Activated CD4-positive, alpha-beta T cell treated with anti-CD3 and anti-CD28 coated beads, Interleukin-2, amount 10 ng/mL, durations not matched to agents 7 days and 5 days (primary cell): ENCODE measurements around the gene HAT1. TPM values are rescaled to one million over a fixed set of nuclear protein-coding genes. Genes with fewer than 3 reads are reported as not detected.
"Not testable (repeated sequence)": the region's sequence is repeated elsewhere in the genome, so short reads cannot be mapped to it uniquely, and the experiment has no call there.

Experiments
- CTCF ChIA-PET: fragments of 350-600 bp; sonication (Branson Sonifier 250); formaldehyde crosslinking; loops from one replicate; lab custom pipeline; 2021; ENCODE audit warnings: antibody characterized with exemption; lab: Charles Lee
- POLR2A ChIA-PET: fragments of 350-600 bp; sonication (Branson Sonifier 250); formaldehyde crosslinking; loops from one replicate; lab custom pipeline; 2021; ENCODE audit warnings: antibody characterized with exemption; lab: Charles Lee
- DNase-seq: peaks from one replicate; pipeline ENCODE4 v3.0.0-alpha.2; 2020
- H3K27ac Mint-ChIP-seq: one replicate; pipeline ENCODE4 v1.8.0; 2021; ENCODE audit warnings: mild to moderate bottlenecking, moderate library complexity, mixed read lengths
- H3K27me3 Mint-ChIP-seq: one replicate; pipeline ENCODE4 v1.8.0; 2021; ENCODE audit warnings: mixed read lengths
- H3K36me3 Mint-ChIP-seq: one replicate; pipeline ENCODE4 v1.8.0; 2021; ENCODE audit warnings: low read depth, mixed read lengths
- H3K4me1 Mint-ChIP-seq: one replicate; pipeline ENCODE4 v1.8.0; 2021; ENCODE audit warnings: mixed read lengths
- H3K4me3 Mint-ChIP-seq: one replicate; pipeline ENCODE4 v1.8.0; 2021; ENCODE audit warnings: mild to moderate bottlenecking, moderate library complexity, mixed read lengths
- H3K9me3 Mint-ChIP-seq: one replicate; pipeline ENCODE4 v1.8.0; 2021; ENCODE audit warnings: mixed read lengths
- total RNA-seq, 2 experiments: library from RNA; stranded (reverse); gene quantifications; one replicate each; pipeline ENCODE4 v1.2.3, GENCODE V29; 2021

Gene HAT1
- total RNA-seq, 2 experiments from 2014 or later: 63.0 to 75.3 TPM

DNA sequence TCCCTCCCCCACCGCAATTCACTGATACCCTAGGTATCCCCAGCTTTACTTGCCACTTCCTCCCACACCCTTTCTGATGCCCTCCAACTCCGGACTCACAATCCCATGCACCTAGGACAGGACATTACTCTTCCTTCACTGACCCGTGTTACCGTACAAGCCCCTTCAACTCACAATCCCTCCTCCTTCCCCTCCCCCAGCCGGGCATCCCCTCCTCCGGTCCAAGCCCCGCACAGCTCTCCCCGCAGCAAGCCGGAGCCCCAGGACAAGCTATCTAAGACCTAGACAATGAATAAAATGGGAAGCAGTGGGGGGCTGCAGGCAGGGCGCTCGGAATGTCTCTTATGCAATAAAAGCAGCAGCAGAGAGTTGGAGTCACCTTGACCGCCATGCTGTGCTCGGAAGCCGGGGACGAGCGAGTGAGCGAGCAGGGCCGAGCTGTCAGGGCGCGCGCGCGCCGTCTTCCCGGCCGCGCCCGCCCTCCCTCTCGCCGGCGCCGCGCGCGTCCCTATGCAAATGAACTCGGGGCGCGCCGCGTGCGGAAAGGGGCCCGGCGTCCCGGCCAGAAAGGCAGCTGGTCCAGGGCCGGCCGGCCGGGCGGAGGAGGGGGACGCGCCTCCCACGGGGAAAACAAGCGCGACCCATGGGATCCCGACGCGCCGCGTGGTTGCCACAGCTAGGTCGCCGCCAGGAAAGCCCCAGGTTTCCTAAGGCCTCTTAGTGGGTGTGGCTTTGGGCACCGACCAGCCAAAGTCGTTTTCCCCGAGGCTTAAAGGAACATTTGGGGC is 28.2 kb upstream of the HAT1 start, which contains the start of gene SLC25A12:
Gene SLC25A12, minus strand, starts transcription at position 421 of the 788 bp plus-strand sequence. Its CDS starts 30 bp downstream, at position 391.
- H3K4me3 Mint-ChIP-seq: peak within 1 kb of the TSS; percentile 85

DNA sequence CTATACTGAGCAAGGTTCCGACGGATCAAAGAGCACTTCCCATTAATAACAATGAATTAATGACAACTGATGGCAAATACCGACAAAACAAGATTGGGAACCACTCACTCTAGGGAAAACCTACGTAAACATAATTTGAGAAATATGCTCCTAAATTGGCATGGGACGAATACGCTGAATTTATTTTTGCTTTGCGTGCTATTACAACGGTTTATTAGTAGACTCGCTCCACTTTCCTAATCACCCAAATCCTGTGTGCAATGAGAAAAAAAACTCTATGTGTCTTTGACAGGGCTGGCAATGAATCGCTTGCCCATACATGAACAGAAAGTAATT is 27.7 kb upstream of the HAT1 start:
- Mint-ChIP-seq H3K4me3 (peak overlapping the region; percentile 85), H3K9me3 (no peaks in the 10 kb centered on the region), H3K36me3 (peaks cover 24% of the 10 kb centered on the region), H3K27me3 (no peaks in the 10 kb centered on the region), H3K4me1 (peaks cover 46% of the 10 kb centered on the region), H3K27ac (peak overlapping the region; percentile 72)
- no peak for DNase-seq
- ChIA-PET CTCF (interaction anchor here (0.6 to 4.1 kb wide), 2 partner anchors 9 to 12 kb away, joined by 3 to 20 read pairs; no protein-coding TSS in a partner anchor), POLR2A (no interaction called here)

More for the DNA sequence above, 28.2 kb upstream of the HAT1 start, which contains the start of gene SLC25A12:
- peak within 1 kb of the TSS; percentile 82 for H3K27ac Mint-ChIP-seq
- no peaks in the 10 kb centered on the region for H3K9me3 Mint-ChIP-seq
- peaks cover 29% of the 10 kb centered on the region for H3K36me3 Mint-ChIP-seq
- peak; percentile 75 for DNase-seq
- ChIA-PET CTCF (interaction anchor here (0.6 to 4.1 kb wide), 3 partner anchors 8 to 66 kb away, joined by 3 to 20 read pairs (median 3); no protein-coding TSS in a partner anchor), POLR2A (no interaction called here)
- H3K27me3 Mint-ChIP-seq: no peaks in the 10 kb centered on the region
- peaks cover 50% of the 10 kb centered on the region for H3K4me1 Mint-ChIP-seq

DNA sequence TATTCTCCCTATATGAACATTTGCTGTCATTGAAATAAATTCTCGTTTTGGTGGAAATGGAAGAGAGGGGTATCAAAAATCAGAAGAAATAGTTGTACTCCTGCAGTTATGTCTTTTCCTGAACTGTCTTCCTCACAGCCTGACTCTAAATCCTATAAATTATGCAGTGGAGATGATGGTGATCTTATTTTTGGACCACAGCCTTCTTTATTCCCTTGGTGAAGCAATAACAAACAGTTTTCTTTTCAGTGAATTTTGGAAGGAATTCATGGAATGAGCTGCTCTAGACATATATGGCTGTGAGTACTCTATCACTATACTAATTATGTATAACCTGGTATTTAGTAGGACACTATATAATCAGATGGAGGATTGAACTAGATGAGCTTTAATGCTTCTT is 26.5 kb upstream of the HAT1 start:
- CTCF ChIA-PET: interaction anchor here (0.6 kb wide), 1 partner anchor 25 kb away, joined by 3 read pairs; no protein-coding TSS in a partner anchor
- Mint-ChIP-seq H3K27ac (no peak overlapping the region), H3K4me3 (no peak overlapping the region), H3K27me3 (no peaks in the 10 kb centered on the region), H3K9me3 (no peaks in the 10 kb centered on the region), H3K4me1 (peaks cover 37% of the 10 kb centered on the region), H3K36me3 (peaks cover 19% of the 10 kb centered on the region)
- DNase-seq: no peak
- POLR2A ChIA-PET: no interaction called here

DNA sequence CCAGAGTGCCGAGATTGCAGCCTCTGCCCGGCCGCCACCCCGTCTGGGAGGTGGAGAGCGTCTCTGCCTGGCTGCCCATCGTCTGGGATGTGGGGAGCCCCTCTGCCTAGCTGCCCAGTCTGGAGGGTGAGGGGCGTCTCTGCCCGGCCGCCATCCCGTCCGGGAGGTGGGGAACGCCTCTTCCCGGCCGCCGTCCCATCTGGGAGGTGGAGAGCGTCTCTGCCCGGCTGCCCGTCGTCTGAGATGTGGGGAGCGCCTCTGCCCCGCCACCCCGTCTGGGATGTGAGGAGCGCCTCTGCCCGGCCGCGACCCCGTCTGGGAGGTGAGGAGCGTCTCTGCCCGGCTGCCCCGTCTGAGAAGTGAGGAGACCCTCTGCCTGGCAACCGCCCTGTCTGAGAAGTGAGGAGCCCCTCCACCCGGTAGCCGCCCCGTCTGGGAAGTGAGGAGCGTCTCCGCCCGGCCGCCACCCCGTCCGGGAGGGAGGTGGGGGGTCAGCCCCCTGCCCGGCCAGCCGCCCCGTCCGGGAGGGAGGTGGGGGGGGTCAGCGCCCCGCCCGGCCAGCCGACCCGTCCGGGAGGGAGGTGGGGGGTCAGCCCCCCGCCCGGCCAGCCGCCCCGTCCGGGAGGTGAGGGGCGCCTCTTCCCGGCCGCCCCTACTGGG is 22.5 kb upstream of the HAT1 start:
- CTCF ChIA-PET, H3K9me3 Mint-ChIP-seq, DNase-seq, H3K4me3 Mint-ChIP-seq, H3K27ac Mint-ChIP-seq, H3K36me3 Mint-ChIP-seq, POLR2A ChIA-PET, H3K4me1 Mint-ChIP-seq: not testable (repeated sequence)
- peaks cover 16% of the 10 kb centered on the region for H3K27me3 Mint-ChIP-seq

DNA sequence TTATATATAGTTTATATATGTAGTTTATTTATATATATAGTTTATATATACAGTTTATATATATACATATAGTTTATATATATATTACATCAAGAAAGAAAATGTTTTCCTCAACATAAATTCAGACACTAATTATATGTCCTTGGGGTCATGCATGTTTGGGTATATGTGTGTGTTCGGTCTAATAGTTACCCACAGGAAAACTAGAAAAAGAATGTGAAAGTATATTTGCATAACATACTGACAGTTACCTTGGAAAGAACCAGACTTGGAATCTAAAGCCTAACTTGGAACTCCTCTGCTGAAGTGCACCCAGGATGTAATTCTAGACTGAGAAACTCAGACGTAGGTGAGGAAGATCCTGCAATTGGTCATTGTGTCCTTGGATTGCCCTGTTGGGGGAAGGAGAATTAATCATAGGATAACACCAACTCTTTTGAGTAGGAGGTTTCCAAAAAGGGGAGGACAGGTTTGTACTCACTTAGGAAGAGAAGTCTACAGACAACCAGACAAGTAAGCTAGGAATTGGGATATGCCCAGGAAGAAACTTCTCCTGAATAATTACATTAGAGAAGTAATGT is 19.3 kb upstream of the HAT1 start:
- H3K4me3 Mint-ChIP-seq: no peak overlapping the region
- no peaks in the 10 kb centered on the region for H3K4me1 Mint-ChIP-seq
- ChIA-PET CTCF (no interaction called here), POLR2A (no interaction called here)
- peaks cover 18% of the 10 kb centered on the region for H3K27me3 Mint-ChIP-seq
- no peak for DNase-seq
- H3K36me3 Mint-ChIP-seq: no peaks in the 10 kb centered on the region
- H3K9me3 Mint-ChIP-seq: no peaks in the 10 kb centered on the region
- H3K27ac Mint-ChIP-seq: no peak overlapping the region

DNA sequence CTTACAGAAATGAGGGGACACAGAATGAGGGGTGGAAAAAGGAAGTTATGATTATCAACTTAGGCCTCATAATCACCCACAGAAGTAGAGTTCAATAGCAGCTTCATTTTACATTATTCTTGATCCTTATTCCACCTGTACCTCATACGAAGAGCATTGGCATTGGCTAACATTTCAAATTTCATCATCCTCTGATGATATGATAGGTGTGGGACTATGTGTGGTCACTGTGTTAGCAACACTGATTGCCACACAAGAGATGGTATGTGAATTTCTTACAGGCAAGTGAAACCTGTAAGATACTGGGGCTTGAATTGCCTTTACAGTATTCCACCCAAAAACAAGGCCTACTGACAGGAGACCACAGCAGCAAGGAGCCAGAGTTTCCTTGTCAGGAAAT is 14.0 kb upstream of the HAT1 start:
- H3K27ac Mint-ChIP-seq: no peak overlapping the region
- DNase-seq: no peak
- ChIA-PET POLR2A (no interaction called here), CTCF (no interaction called here)
- no peaks in the 10 kb centered on the region for H3K4me1 Mint-ChIP-seq
- H3K9me3 Mint-ChIP-seq: no peaks in the 10 kb centered on the region
- H3K36me3 Mint-ChIP-seq: no peaks in the 10 kb centered on the region
- H3K4me3 Mint-ChIP-seq: no peak overlapping the region
- H3K27me3 Mint-ChIP-seq: peaks cover 8% of the 10 kb centered on the region

DNA sequence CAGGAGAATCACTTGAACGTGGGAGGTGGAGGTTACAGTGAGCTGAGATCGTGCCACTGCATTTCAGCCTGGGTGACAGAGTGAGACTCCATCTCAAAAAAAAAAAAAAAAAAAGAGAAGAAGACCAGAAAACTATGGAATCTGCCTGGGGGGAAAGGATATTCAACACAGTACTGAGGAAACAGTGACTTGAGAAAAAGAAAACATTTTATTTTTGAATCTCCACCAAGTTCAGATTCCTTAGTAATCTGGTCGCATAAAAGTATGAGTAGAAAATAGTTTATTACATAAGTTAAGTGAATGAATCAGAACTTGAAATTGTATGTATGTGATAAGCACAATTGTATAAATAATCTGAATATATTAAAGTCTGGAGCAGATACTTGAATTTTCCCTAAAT is 13.0 kb upstream of the HAT1 start:
- ChIA-PET CTCF (no interaction called here), POLR2A (no interaction called here)
- H3K27ac Mint-ChIP-seq: no peak overlapping the region
- no peak overlapping the region for H3K4me3 Mint-ChIP-seq
- H3K9me3 Mint-ChIP-seq: no peaks in the 10 kb centered on the region
- DNase-seq: no peak
- H3K4me1 Mint-ChIP-seq: no peaks in the 10 kb centered on the region
- no peaks in the 10 kb centered on the region for H3K36me3 Mint-ChIP-seq
- H3K27me3 Mint-ChIP-seq: peaks cover 2% of the 10 kb centered on the region

DNA sequence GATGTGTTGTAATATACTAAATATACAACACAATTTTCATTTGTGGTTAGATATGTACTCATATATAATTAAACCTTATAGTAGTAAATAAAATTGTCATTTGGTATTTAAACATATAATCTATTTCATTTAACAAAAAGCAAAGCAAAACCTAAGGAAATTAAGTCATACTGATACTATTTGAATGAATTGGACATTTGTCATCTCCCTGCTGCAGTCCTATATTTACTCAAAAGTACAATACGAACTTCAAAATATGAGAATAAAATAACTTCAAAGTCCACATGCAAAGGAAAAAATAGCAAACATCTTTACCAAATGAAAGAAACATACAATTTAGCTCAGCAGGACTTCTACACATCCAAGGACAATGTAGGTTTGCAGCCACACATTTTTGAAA is 11.8 kb upstream of the HAT1 start:
- CTCF ChIA-PET: no interaction called here
- Mint-ChIP-seq H3K27me3 (no peaks in the 10 kb centered on the region), H3K4me3 (no peak overlapping the region), H3K4me1 (no peaks in the 10 kb centered on the region), H3K9me3 (no peaks in the 10 kb centered on the region), H3K27ac (no peak overlapping the region), H3K36me3 (no peaks in the 10 kb centered on the region)
- POLR2A ChIA-PET: interaction anchor here (0.6 kb wide), 1 partner anchor 11 kb away, joined by 8 read pairs; no protein-coding TSS in a partner anchor
- no peak for DNase-seq

DNA sequence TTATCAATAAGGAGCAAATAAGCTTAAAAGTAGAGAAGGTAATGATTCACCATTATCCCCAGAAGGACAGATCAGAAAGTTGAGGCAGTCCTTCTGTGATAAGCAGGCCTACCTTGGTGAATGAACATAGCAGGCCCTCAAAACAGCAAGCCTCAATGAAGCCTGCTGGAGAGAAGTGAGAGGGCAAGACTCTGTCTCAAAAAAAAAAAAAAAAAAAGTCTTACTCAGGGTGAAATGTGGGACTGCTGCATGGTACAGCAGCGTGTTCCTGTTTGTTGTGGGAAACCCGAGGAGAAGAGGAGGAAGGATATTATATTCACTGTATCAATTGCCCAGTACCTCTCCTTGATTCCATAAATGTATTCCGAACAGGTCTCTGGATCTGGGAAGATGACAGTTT is 8.7 kb upstream of the HAT1 start:
- no peaks in the 10 kb centered on the region for H3K27me3 Mint-ChIP-seq
- H3K9me3 Mint-ChIP-seq: no peaks in the 10 kb centered on the region
- DNase-seq: no peak
- H3K4me1 Mint-ChIP-seq: no peaks in the 10 kb centered on the region
- no peak overlapping the region for H3K27ac Mint-ChIP-seq
- H3K4me3 Mint-ChIP-seq: no peak overlapping the region
- POLR2A ChIA-PET: no interaction called here
- CTCF ChIA-PET: no interaction called here
- H3K36me3 Mint-ChIP-seq: no peaks in the 10 kb centered on the region

DNA sequence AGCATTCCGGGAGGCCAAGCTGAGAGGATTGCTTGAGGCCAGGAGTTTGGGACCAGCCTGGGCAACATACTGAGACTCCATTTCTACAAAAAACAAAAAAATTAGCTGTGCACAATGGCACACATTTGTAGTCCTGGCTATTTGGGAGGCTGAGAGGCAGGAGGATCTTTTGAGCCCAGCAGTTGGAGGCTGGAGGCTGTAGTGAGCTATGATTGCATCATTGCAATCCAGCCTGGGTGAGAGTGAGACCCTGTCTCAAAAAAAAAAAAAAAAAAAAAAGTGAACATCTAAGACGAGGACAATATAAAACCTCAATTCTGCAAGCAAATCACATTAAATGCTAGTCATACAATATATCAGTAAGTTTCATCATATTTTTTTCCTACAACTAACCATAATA is 2.8 kb upstream of the HAT1 start:
- no peaks in the 10 kb centered on the region for H3K27me3 Mint-ChIP-seq
- ChIA-PET CTCF (no interaction called here), POLR2A (no interaction called here)
- peaks cover 4% of the 10 kb centered on the region for H3K36me3 Mint-ChIP-seq
- H3K4me3 Mint-ChIP-seq: no peak overlapping the region
- H3K4me1 Mint-ChIP-seq: peaks cover 21% of the 10 kb centered on the region
- H3K27ac Mint-ChIP-seq: no peak overlapping the region
- DNase-seq: no peak
- H3K9me3 Mint-ChIP-seq: no peaks in the 10 kb centered on the region

DNA sequence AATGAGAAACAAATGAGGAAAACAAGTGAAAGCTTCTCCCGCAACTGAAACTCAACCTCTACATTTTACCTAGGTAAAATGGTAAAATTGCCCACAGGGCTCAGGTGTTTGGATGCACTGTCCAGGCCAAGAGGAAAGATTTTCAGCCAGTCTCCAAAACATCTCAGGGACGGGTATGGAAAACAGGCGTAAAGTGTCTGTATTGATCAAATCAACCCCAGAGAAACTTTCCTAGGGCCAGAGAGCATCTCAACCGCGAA is 361 bp upstream of the HAT1 start:
- Mint-ChIP-seq H3K27ac (peak overlapping the region; percentile 96), H3K9me3 (no peaks in the 10 kb centered on the region), H3K36me3 (peaks cover 15% of the 10 kb centered on the region), H3K4me3 (peak overlapping the region; percentile 89), H3K27me3 (no peaks in the 10 kb centered on the region), H3K4me1 (peaks cover 38% of the 10 kb centered on the region)
- ChIA-PET POLR2A (interaction anchor here (0.8 kb wide), 1 partner anchor 79 kb away, joined by 4 read pairs; no protein-coding TSS in a partner anchor), CTCF (interaction anchor here (0.9 to 1.5 kb wide), 2 partner anchors 11 to 180 kb away, joined by 4 to 5 read pairs; no protein-coding TSS in a partner anchor)
- DNase-seq: no peak

DNA sequence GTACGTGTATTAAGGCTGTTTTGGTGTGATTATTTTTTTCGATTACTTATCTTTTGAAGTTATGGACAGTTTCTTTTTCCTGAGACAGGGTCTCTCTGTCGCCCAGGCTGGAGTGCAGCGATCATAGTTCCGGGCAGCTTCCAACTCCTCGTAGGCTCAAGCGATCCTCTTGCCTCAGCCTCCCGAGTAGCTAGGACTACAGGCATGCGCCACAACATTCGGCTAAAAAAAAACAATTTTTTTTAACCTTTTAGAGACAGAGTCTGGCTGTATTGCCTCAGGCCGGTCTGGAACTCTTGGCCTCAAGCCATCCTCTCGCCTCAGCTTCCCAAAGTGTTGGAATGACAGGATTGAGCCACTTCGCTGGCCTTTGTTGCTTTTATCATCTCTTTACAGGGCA is 945 bp downstream of the HAT1 start:
- peaks cover 26% of the 10 kb centered on the region for H3K36me3 Mint-ChIP-seq
- DNase-seq: no peak
- H3K4me3 Mint-ChIP-seq: peak overlapping the region; percentile 89
- H3K4me1 Mint-ChIP-seq: peaks cover 42% of the 10 kb centered on the region
- H3K27ac Mint-ChIP-seq: peak overlapping the region; percentile 96
- no peaks in the 10 kb centered on the region for H3K9me3 Mint-ChIP-seq
- POLR2A ChIA-PET: interaction anchor here (0.6 kb wide), 1 partner anchor 158 kb away, joined by 3 read pairs; no protein-coding TSS in a partner anchor
- CTCF ChIA-PET: interaction anchor here (0.6 to 1.5 kb wide), 3 partner anchors 10 to 221 kb away, joined by 4 to 5 read pairs (median 5); no protein-coding TSS in a partner anchor
- H3K27me3 Mint-ChIP-seq: no peaks in the 10 kb centered on the region
